BE2C (cell line): ENCODE data around the gene CRISPLD2.

Experiments used
- DNase-seq: peaks from one replicate; pipeline ENCODE4 v3.0.0-alpha.2; 2020
- H3K27me3 ChIP-seq: fragments of 250-450 bp; sonication (Bioruptor Pico); 2 replicates; pipeline ENCODE4 v1.5.1; 2020; ENCODE audit warnings: mild to moderate bottlenecking
- H3K36me3 ChIP-seq: fragments of 250-450 bp; sonication (Bioruptor Pico); 2 replicates; pipeline ENCODE4 v1.5.1; 2020; ENCODE audit warnings: mild to moderate bottlenecking
- H3K4me1 ChIP-seq: fragments of 250-450 bp; sonication (Bioruptor Pico); 2 replicates; pipeline ENCODE4 v1.5.1; 2020
- H3K4me3 ChIP-seq: 2 replicates; pipeline ENCODE4 v1.5.1; 2011; ENCODE audit warnings: low read depth, low read length
- H3K9me3 ChIP-seq: fragments of 250-450 bp; sonication (Bioruptor Pico); 2 replicates; pipeline ENCODE4 v1.5.1; 2020
- CTCF ChIP-seq: IDR thresholded peaks from 2 replicates; pipeline ENCODE4 v1.5.1; 2012; ENCODE audit warnings: mild to moderate bottlenecking, low read depth, low read length

CRISPLD2 gene

GRCh38 chr16:84925773-84926372, 106.1 kb downstream of the CRISPLD2 start:
- peaks cover 14% of the 10 kb centered on the region for H3K4me1 ChIP-seq
- no peaks in the 10 kb centered on the region for H3K36me3 ChIP-seq
- DNase-seq = no peak
- no peak for TF ChIP-seq CTCF
- H3K27me3 ChIP-seq = no peaks in the 10 kb centered on the region
- H3K4me3 ChIP-seq = no peak overlapping the region
- H3K9me3 ChIP-seq = no peaks in the 10 kb centered on the region

GRCh38 chr16:84926462-84926861, 106.7 kb downstream of the CRISPLD2 start:
- Histone ChIP-seq H3K27me3 (no peaks in the 10 kb centered on the region), H3K4me1 (peaks cover 14% of the 10 kb centered on the region), H3K9me3 (no peaks in the 10 kb centered on the region), H3K36me3 (no peaks in the 10 kb centered on the region), H3K4me3 (no peak overlapping the region)
- DNase-seq = no peak
- no peak for TF ChIP-seq CTCF

- peaks cover 6% of the 10 kb centered on the region for H3K4me1 ChIP-seq
- no peaks in the 10 kb centered on the region for H3K27me3 ChIP-seq
- no peaks in the 10 kb centered on the region for H3K36me3 ChIP-seq
- DNase-seq = no peak
- no peaks in the 10 kb centered on the region for H3K9me3 ChIP-seq
- TF ChIP-seq CTCF = no peak
- no peak overlapping the region for H3K4me3 ChIP-seq
Observed at GRCh38 chr16:84927621-84928591, 108.1 kb downstream of the CRISPLD2 start.

GRCh38 chr16:84928679-84929420, 109.1 kb downstream of the CRISPLD2 start:
- peaks cover 3% of the 10 kb centered on the region; the same call in 1 of the 2 replicates for H3K4me1 ChIP-seq
- no peak for TF ChIP-seq CTCF

GRCh38 chr16:84929421-84930297, 109.9 kb downstream of the CRISPLD2 start:
- no peak for TF ChIP-seq CTCF
- DNase-seq = no peak
- no peaks in the 10 kb centered on the region for H3K36me3 ChIP-seq
- H3K4me3 ChIP-seq = no peak overlapping the region
- no peaks in the 10 kb centered on the region for H3K9me3 ChIP-seq
- peaks cover 2% of the 10 kb centered on the region; the same call in 1 of the 2 replicates for H3K4me1 ChIP-seq
- no peaks in the 10 kb centered on the region for H3K27me3 ChIP-seq

More at GRCh38 chr16:84928679-84929420, 109.1 kb downstream of the CRISPLD2 start:
- no peaks in the 10 kb centered on the region for H3K9me3 ChIP-seq
- no peak for DNase-seq
- H3K27me3 ChIP-seq = no peaks in the 10 kb centered on the region
- H3K4me3 ChIP-seq = no peak overlapping the region
- no peaks in the 10 kb centered on the region for H3K36me3 ChIP-seq
